Sigmoid colon (tissue), 7 donors: ENCODE data around the gene KIF22. TPM values are rescaled to one million over a fixed set of nuclear protein-coding genes. Genes with fewer than 3 reads are reported as not detected.
A peak's percentile ranks its signal among the peaks of the same experiment; 100 is the strongest.

ENCODE experiments used
- DNase-seq: peaks from one replicate; pipeline ENCODE4 v3.0.0-alpha.2; 2019
- H3K27ac ChIP-seq, 4 donors: fragments of 200-600 bp; sonication (generic); one replicate each; pipeline ENCODE4 v1.5.1; 2016 to 2019; ENCODE audit warnings: mild to moderate bottlenecking in 1 of 4
- H3K27me3 ChIP-seq, 3 donors: fragments of 200-600 bp; sonication (generic); one replicate each; pipeline ENCODE4 v1.5.1; 2019; ENCODE audit warnings: mild to moderate bottlenecking in 1 of 3
- H3K36me3 ChIP-seq, 4 donors: fragments of 200-600 bp; sonication (generic); one replicate each; pipeline ENCODE4 v1.5.1; 2016 to 2019
- H3K4me1 ChIP-seq, 4 donors: fragments of 200-600 bp; sonication (generic); one replicate each; pipeline ENCODE4 v1.5.1; 2017 to 2019
- H3K4me3 ChIP-seq, 4 donors: fragments of 200-600 bp; sonication (generic); one replicate each; pipeline ENCODE4 v1.5.1; 2017 to 2019; ENCODE audit warnings: mild to moderate bottlenecking in 2 of 4, moderate library complexity in 1 of 4
- H3K9me3 ChIP-seq, 4 donors: fragments of 200-600 bp in 3 of 4; sonication (generic) in 3 of 4; one replicate each; pipeline versions ENCODE4 v1.5.1 to v1.6.1; 2013 to 2019
- EP300 ChIP-seq, 4 donors: sonication (generic); formaldehyde crosslinking; IDR thresholded peaks; one replicate each; pipeline ENCODE4 v1.6.1; 2017; ENCODE audit warnings: antibody characterized with exemption in 4 of 4
- POLR2A ChIP-seq, 2 donors: fragments of 450-650 bp; IDR thresholded peaks; one replicate each; pipeline ENCODE4 v1.6.1; 2016; ENCODE audit warnings: antibody characterized with exemption in 2 of 2, mild to moderate bottlenecking in 2 of 2, moderate library complexity in 2 of 2
- POLR2AphosphoS5 ChIP-seq, 4 donors: sonication (generic); formaldehyde crosslinking; IDR thresholded peaks; one replicate each; pipeline ENCODE4 v1.6.1; 2017; ENCODE audit warnings: antibody characterized with exemption in 4 of 4
- WGBS, 2 donors: extraction: QIAGEN DNeasy Blood & Tissue Kit; methylation state at CpG; one replicate each; pipeline ENCODE4 v1.1.7; 2013; 5-methylcytosine and 5-hydroxymethylcytosine counted together
- intact Hi-C: fragments of 100-400 bp; cut with DNase I; formaldehyde crosslinking; loops from one replicate; pipeline ENCODE4 v1.15.1; 2023
- polyA plus RNA-seq, 3 donors: library from polyadenylated mRNA; stranded (reverse); fragments of 200-250 nt; gene quantifications; one replicate each; pipeline ENCODE4 v1.2.3, GENCODE V29; 2013
- total RNA-seq, 4 donors: library from RNA; depleted of rRNA; stranded (reverse); fragments of >200 nt; gene quantifications; one replicate each; pipeline ENCODE4 v1.1.0, GENCODE V29; 2016
- TF ChIP-seq, protein P1 (sequence below), 4 experiments: fragments of 450-650 bp in 3 of 4; fragments of 200-600 bp in 1 of 4; IDR thresholded peaks; one replicate each; pipeline ENCODE4 v1.5.1; 2016 to 2019; ENCODE audit warnings: antibody characterized with exemption in 4 of 4, mild to moderate bottlenecking in 3 of 4, moderate library complexity in 2 of 4
- donor health status: healthy with polysubstance abuse.
- donor health status: Bipolar disorder and iron deficiency.
- donor health status: healthy.

The KIF22 gene
- total and polyA plus RNA-seq, 7 donors: 11.5 to 71.5 (median 16.1) TPM

DNA sequence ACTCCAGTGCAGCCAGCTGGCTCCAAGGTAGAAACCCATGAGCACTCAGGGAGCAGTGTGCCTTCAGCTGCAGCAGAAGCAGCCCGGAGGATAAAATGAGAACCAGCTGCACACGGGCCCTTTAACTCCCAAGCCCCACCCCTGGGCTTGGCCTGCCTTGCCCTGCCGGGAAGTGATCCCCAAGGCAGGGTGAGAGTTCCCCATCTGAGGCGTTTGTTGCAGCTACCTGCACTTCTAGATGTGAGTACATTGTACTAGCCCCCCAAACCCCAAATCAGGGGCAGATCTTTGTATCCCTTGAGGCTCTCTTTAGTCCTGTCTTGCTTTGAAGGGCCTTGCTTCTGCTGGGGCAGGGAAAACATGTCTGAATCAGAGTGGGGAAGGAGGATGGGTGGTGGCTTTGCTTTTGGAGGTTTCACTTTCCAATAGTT, 29.7 kb downstream of the KIF22 start, which contains the start of gene MVP:
MVP (plus strand) TSS at position 192 of the 431 bp plus-strand sequence. CDS start 10,088 bp downstream, outside the sequence.
- WGBS, 2 donors: 0 to 1% methylated on average over 4 of the region's 4 CpGs
- TF ChIP-seq POLR2A (IDR thresholded peaks at IDR 0.05) (peak in 1 of 2 donors; percentile 82), POLR2AphosphoS5 (IDR thresholded peaks at IDR 0.05) (peak; percentile 35 to 82 (median 78)), EP300 (IDR thresholded peaks at IDR 0.05) (no peak)
- TF ChIP-seq, protein P1, sequence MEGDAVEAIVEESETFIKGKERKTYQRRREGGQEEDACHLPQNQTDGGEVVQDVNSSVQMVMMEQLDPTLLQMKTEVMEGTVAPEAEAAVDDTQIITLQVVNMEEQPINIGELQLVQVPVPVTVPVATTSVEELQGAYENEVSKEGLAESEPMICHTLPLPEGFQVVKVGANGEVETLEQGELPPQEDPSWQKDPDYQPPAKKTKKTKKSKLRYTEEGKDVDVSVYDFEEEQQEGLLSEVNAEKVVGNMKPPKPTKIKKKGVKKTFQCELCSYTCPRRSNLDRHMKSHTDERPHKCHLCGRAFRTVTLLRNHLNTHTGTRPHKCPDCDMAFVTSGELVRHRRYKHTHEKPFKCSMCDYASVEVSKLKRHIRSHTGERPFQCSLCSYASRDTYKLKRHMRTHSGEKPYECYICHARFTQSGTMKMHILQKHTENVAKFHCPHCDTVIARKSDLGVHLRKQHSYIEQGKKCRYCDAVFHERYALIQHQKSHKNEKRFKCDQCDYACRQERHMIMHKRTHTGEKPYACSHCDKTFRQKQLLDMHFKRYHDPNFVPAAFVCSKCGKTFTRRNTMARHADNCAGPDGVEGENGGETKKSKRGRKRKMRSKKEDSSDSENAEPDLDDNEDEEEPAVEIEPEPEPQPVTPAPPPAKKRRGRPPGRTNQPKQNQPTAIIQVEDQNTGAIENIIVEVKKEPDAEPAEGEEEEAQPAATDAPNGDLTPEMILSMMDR (IDR thresholded peaks at IDR 0.05): no peak
- Histone ChIP-seq H3K4me1 (peaks cover 0 to 80% (median 71%) of the 10 kb centered on the region in 4 donors), H3K4me3 (peak within 1 kb of the TSS; percentile 51 to 65 (median 56)), H3K9me3 (no peaks in the 10 kb centered on the region), H3K36me3 (peaks cover 0 to 16% (median 4%) of the 10 kb centered on the region in 4 donors), H3K27ac (peak within 1 kb of the TSS; percentile 78 to 90 (median 84)), H3K27me3 (no peaks in the 10 kb centered on the region)
- intact Hi-C loops: loop anchor here (2.0 kb wide), 1 partner anchor 29 kb away; no protein-coding TSS in a partner anchor
- DNase-seq: peak; percentile 89

DNA sequence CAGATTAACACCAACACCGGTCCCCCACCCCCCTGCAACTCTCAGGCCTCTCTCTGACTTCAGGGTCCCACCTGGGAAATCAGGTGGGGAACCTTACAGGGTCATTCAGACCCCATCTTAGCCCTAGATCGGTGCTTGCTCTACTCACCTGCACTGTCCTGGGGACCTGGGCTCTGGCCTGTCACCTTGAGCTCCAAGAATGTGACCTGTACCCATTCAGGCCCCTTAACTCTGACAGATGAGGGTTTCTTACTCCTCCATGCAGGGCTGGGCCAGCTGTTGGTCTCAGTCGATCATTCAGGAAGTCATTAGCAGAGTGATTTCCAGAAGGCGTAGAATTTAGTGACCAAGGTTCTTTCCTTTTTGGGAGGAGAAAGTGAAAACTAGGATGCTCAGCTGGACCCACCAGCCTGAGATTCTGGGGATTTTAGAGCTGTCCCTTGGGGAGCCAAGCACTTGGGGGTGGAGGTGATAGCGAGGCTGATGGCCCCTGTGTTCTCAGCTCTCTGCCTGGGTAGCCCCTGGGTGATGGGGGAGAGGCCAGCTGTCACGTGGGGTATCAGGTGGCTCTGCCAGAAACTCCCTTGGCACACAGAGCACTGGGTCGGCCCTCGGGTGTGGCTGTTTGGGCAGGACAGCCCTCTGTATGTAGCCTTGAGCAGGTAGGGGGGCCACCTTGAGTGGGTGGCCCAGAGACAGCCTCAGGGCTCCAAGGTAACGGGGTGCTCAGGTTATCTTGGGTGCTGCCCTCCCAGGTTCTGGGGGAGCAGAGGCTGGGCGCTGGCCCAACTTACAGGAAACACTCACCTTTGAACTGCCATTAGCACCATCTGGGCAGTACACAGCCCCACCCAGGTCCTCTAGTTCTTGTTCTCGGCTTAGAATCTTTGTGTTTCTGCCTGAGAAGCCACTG, 30.4 kb downstream of the KIF22 start:
- WGBS, 2 donors: 1 to 26% methylated on average over 11 of the region's 11 CpGs
- peak overlapping the region; percentile 78 to 90 (median 84) for H3K27ac ChIP-seq
- H3K27me3 ChIP-seq: no peaks in the 10 kb centered on the region
- no peak for DNase-seq
- peak overlapping the region; percentile 51 to 65 (median 56) for H3K4me3 ChIP-seq
- TF ChIP-seq, protein P1 (IDR thresholded peaks at IDR 0.05): no peak
- TF ChIP-seq EP300 (IDR thresholded peaks at IDR 0.05) (no peak), POLR2AphosphoS5 (IDR thresholded peaks at IDR 0.05) (peak in 2 of 4 donors; percentile 16 to 32), POLR2A (IDR thresholded peaks at IDR 0.05) (peak in 1 of 2 donors; percentile 63)
- intact Hi-C loops: loop anchor here (2.0 kb wide), 1 partner anchor 28 kb away; no protein-coding TSS in a partner anchor
- peaks cover 0 to 83% (median 77%) of the 10 kb centered on the region in 4 donors for H3K4me1 ChIP-seq
- H3K36me3 ChIP-seq: peaks cover 0 to 16% (median 4%) of the 10 kb centered on the region in 4 donors
- no peaks in the 10 kb centered on the region for H3K9me3 ChIP-seq

DNA sequence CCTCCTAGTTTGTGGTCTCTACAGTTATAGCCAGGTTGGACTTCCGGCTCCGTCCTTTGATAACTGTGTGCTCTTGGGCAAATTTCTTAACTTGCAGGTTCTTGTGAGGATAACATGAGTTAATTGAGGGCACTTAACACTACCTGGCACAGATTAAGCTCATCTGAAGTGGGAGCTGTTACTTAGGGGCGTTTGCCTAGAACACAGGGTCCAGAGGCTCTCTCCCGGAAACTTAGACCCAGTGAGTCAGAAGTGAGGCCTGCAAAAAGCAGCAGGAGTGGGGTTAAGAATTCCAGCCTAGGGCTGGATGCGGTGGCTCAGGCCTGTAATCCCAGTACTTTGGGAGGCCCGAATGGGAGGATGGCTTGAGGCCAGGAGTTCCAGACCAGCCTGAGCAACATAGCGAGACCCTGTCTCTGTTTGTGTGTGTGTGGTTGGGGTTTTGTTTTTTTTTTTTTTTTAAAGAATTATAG, 31.1 kb downstream of the KIF22 start:
- DNase-seq: no peak
- peaks cover 0 to 84% (median 80%) of the 10 kb centered on the region in 4 donors for H3K4me1 ChIP-seq
- peaks cover 0 to 16% (median 4%) of the 10 kb centered on the region in 4 donors for H3K36me3 ChIP-seq
- peak in 2 of 4 donors; percentile 3 to 28 for TF ChIP-seq POLR2AphosphoS5 (IDR thresholded peaks at IDR 0.05)
- TF ChIP-seq, protein P1 (IDR thresholded peaks at IDR 0.05): no peak
- H3K4me3 ChIP-seq: peak overlapping the region; percentile 51 to 65 (median 56)
- intact Hi-C loops: loop anchor here (2.0 kb wide), 1 partner anchor 27 kb away; no protein-coding TSS in a partner anchor
- H3K27ac ChIP-seq: peak overlapping the region; percentile 78 to 90 (median 84)
- WGBS, 2 donors: 4 to 39% methylated on average over 7 of the region's 7 CpGs
- H3K9me3 ChIP-seq: no peaks in the 10 kb centered on the region
- no peaks in the 10 kb centered on the region for H3K27me3 ChIP-seq

DNA sequence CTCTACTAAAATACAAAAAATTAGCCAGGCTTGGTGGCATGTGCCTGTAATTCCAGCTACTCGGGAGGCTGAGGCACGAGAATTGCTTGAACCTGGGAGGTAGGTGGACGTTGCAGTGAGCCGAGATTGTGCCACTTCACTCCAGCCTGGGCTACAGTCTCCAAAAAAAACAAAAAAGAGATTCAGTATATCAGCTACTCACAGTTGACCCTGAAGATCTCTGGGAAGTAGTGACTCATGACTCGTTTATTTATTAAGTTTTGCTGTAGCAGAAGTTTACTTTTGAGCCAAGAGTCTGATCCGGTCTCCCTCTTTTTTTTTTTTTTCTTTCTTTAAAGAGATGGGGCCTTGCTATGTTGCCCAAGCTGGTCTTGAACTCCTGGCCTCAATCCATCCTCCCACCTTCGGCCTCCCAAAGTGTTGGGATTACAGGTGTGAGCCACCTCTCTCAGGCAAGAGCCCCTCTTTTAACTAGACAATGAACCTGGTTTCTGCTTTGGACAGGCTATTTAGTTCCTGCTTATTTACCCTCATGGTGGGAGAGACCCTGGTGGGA, 34.1 kb downstream of the KIF22 start:
- 16 to 59% methylated on average over 7 of the region's 7 CpGs for WGBS, 2 donors
- Histone ChIP-seq H3K36me3 (peaks cover 0 to under 1% (median under 1%) of the 10 kb centered on the region in 4 donors), H3K9me3 (no peaks in the 10 kb centered on the region), H3K4me3 (no peak overlapping the region), H3K27me3 (no peaks in the 10 kb centered on the region), H3K27ac (peak overlapping the region; percentile 66 to 78 (median 70)), H3K4me1 (peaks cover 0 to 78% (median 67%) of the 10 kb centered on the region in 4 donors)
- intact Hi-C loops: no loop called here
- DNase-seq: no peak
- TF ChIP-seq POLR2AphosphoS5 (IDR thresholded peaks at IDR 0.05) (peak in 1 of 4 donors; percentile 26), POLR2A (IDR thresholded peaks at IDR 0.05) (no peak)
